ENCODE results near the gene NCOR1.
A peak's percentile ranks its signal among the peaks of the same experiment; 100 is the strongest.
"Not testable (repeated sequence)": the region's sequence is repeated elsewhere in the genome, so short reads cannot be mapped to it uniquely, and the experiment has no call there.

Gene NCOR1

GRCh38 chr17:16204763-16205162 is 10.6 kb downstream of the NCOR1 start:
- DNase-seq (ENCODE audit: low spot score in 2 of 2); ATAC-seq (replicated peaks; ENCODE audit: extremely low read depth, poor library complexity, severe bottlenecking); H3K9me3 Mint-ChIP-seq; H3K27me3 Mint-ChIP-seq; H3K4me3 Mint-ChIP-seq; H3K36me3 Mint-ChIP-seq (ENCODE audit: insufficient read depth): not testable (repeated sequence)
- Mint-ChIP-seq H3K4me1 (peaks cover 52% of the 10 kb centered on the region), H3K27ac (ENCODE audit: low read depth) (peak overlapping the region; percentile 87)

GRCh38 chr17:16202554-16203500 is 12.5 kb downstream of the NCOR1 start:
- ATAC-seq (replicated peaks; ENCODE audit: extremely low read depth, poor library complexity, severe bottlenecking); H3K9me3 Mint-ChIP-seq; DNase-seq (ENCODE audit: low spot score in 2 of 2); H3K27me3 Mint-ChIP-seq; H3K4me3 Mint-ChIP-seq; H3K36me3 Mint-ChIP-seq (ENCODE audit: insufficient read depth): not testable (repeated sequence)
- H3K27ac Mint-ChIP-seq (ENCODE audit: low read depth), result peak overlapping the region; percentile 80
- peaks cover 60% of the 10 kb centered on the region for H3K4me1 Mint-ChIP-seq

GRCh38 chr17:16201693-16202131 is 13.6 kb downstream of the NCOR1 start:
- not testable (repeated sequence) for ATAC-seq (replicated peaks; ENCODE audit: extremely low read depth, poor library complexity, severe bottlenecking); H3K9me3 Mint-ChIP-seq; H3K27ac Mint-ChIP-seq (ENCODE audit: low read depth); DNase-seq (ENCODE audit: low spot score in 2 of 2); H3K27me3 Mint-ChIP-seq; H3K4me3 Mint-ChIP-seq
- Mint-ChIP-seq H3K36me3 (ENCODE audit: insufficient read depth) (peaks cover 10% of the 10 kb centered on the region), H3K4me1 (peaks cover 53% of the 10 kb centered on the region)

DNA sequence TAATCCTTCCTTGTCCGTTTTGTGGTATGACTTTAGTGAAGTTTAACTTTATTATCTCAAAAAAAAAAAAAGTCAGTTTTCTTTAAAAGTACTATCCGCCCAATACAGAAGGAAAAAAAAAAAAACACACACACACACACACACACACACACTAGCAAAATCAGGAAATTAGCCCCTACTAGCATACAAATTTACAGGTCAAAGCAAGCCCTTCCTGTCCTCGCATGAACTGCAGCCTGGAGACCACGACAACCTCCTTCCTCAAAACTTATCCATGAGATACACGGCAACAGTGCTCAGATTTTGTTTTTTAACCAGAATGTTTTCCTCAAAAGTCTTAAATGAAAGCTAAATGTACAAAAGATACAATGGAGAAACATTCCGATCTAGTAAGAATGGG is 16.2 kb downstream of the NCOR1 start:
- H3K27ac Mint-ChIP-seq (ENCODE audit: low read depth), result peak overlapping the region; percentile 84
- H3K36me3 Mint-ChIP-seq (ENCODE audit: insufficient read depth), result peaks cover 17% of the 10 kb centered on the region
- no peak overlapping the region for H3K4me3 Mint-ChIP-seq
- H3K9me3 Mint-ChIP-seq, result no peaks in the 10 kb centered on the region
- DNase-seq (ENCODE audit: low spot score in 2 of 2), result no peak
- no peaks in the 10 kb centered on the region for H3K27me3 Mint-ChIP-seq
- H3K4me1 Mint-ChIP-seq, result peaks cover 47% of the 10 kb centered on the region
- no peak for ATAC-seq (replicated peaks; ENCODE audit: extremely low read depth, poor library complexity, severe bottlenecking)

GRCh38 chr17:16197276-16197675 is 18.1 kb downstream of the NCOR1 start:
- Mint-ChIP-seq H3K4me1 (peaks cover 50% of the 10 kb centered on the region), H3K4me3 (no peak overlapping the region), H3K9me3 (no peaks in the 10 kb centered on the region), H3K27me3 (no peaks in the 10 kb centered on the region), H3K27ac (ENCODE audit: low read depth) (no peak overlapping the region), H3K36me3 (ENCODE audit: insufficient read depth) (peaks cover 29% of the 10 kb centered on the region)
- no peak for ATAC-seq (replicated peaks; ENCODE audit: extremely low read depth, poor library complexity, severe bottlenecking)
- DNase-seq (ENCODE audit: low spot score in 2 of 2), result no peak

DNA sequence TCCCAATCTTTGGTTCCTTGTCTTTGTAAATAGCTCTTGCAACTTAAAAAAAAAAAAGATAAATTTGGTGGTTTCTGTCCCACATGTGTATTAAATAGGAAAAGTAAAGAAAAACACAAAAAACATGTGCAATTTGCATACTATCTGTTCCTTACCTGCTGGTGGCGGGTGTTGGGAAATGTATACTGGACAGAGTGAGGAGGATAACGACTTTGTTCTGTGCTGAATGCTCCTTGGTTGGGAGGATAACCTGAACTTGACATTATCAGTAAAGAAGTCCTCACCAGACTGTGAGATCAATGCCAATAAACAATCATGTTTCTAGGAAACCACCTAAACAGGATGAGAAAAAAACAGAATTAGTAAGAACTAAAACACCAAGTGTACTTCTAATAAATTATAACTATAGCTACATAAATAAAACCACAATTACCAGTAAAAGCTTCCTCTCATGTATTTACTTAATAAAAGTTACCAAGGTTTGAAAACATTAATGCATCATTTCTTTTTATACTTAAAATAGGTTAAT is 21.0 kb downstream of the NCOR1 start:
- ATAC-seq (replicated peaks; ENCODE audit: extremely low read depth, poor library complexity, severe bottlenecking); H3K9me3 Mint-ChIP-seq; DNase-seq (ENCODE audit: low spot score in 2 of 2); H3K4me3 Mint-ChIP-seq; H3K27me3 Mint-ChIP-seq: not testable (repeated sequence)
- Mint-ChIP-seq H3K27ac (ENCODE audit: low read depth) (peak overlapping the region; percentile 95), H3K4me1 (peaks cover 40% of the 10 kb centered on the region), H3K36me3 (ENCODE audit: insufficient read depth) (peaks cover 40% of the 10 kb centered on the region)

DNA sequence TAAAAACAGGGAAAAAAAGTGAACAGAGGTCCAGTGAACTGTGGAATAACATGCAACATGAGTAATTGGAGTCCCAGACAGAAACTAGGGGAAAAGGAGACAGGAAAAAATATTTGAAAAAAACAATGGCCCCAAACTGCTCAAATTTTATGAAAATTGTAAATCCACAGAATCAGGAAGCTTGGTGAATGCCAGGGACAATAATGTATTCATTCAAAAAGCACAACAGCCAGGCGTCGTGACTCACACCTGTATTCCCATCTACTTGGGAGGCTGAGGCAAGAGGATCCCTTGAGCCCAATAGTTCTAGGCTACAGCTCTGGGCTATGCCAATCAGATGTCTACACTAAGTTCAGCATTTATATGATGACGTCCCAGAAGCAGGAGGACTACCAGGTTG is 23.7 kb downstream of the NCOR1 start:
- Mint-ChIP-seq H3K27ac (ENCODE audit: low read depth) (peak overlapping the region; percentile 85), H3K27me3 (no peaks in the 10 kb centered on the region), H3K4me3 (no peak overlapping the region), H3K4me1 (peaks cover 36% of the 10 kb centered on the region), H3K36me3 (ENCODE audit: insufficient read depth) (peaks cover 51% of the 10 kb centered on the region), H3K9me3 (no peaks in the 10 kb centered on the region)
- ATAC-seq (replicated peaks; ENCODE audit: extremely low read depth, poor library complexity, severe bottlenecking), result no peak
- DNase-seq (ENCODE audit: low spot score in 2 of 2), result no peak

DNA sequence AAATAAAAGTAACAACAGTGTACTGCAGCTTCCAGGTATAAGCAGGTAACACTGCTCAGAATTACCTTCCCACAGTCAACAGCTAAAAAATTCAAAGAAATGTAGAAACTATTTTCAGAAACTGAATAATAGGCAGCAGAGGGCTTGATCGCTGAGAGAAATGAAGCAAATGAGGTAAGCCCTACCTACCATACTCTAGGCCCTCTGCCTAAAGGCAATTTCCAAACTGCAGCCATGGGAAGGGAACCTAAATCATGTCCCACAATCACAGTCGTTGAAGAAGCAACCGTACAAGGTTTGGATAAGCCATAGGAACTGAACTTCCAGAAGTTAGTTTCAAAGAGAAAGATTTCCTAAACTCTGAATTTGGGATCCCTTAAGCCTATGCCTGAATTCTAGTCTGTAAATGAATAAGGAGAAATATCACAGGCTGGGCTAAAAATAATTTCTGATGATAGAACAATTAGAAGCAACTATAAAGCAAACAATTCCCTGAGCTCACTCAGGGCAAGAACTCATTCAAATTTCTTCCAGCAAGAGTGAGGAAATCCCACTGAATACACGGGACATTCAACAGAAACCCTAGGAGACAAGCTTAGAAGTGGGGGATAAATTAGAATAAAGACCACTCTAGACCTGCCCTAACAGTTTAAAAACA is 24.5 kb downstream of the NCOR1 start:
- Mint-ChIP-seq H3K27ac (ENCODE audit: low read depth) (peak overlapping the region; percentile 85), H3K4me1 (peaks cover 39% of the 10 kb centered on the region), H3K36me3 (ENCODE audit: insufficient read depth) (peaks cover 52% of the 10 kb centered on the region), H3K27me3 (no peaks in the 10 kb centered on the region), H3K9me3 (no peaks in the 10 kb centered on the region), H3K4me3 (no peak overlapping the region)
- DNase-seq (ENCODE audit: low spot score in 2 of 2) (no peak), ATAC-seq (replicated peaks; ENCODE audit: extremely low read depth, poor library complexity, severe bottlenecking) (no peak)

DNA sequence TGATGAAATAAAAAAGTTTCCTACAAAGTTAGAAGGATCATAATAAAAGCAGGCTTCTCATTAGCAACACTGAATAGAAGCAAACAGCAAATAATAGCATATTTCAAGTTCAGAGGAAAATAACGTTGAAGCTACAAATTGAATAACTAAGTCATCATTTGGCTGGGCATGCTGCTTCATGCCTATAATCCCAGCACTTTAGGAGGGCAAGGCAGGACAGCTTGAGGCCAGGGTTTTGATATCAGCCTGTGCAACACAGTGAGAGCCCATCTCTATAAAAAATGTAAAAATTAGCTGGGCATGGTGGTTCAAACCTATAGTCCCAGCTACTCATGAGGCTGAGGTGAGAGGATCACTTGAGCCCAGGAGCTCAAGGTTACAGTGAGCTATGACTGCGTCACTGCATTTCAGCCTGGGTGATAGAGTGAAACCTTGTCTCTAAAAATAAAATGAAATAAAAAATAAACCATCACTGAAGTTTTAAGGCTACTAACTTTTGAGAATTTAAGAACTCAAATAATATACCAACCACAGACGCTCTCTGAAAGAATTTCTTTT is 25.5 kb downstream of the NCOR1 start:
- Mint-ChIP-seq H3K27ac (ENCODE audit: low read depth) (peak overlapping the region; percentile 53), H3K4me3 (no peak overlapping the region), H3K27me3 (no peaks in the 10 kb centered on the region), H3K9me3 (no peaks in the 10 kb centered on the region), H3K36me3 (ENCODE audit: insufficient read depth) (peaks cover 59% of the 10 kb centered on the region), H3K4me1 (peaks cover 39% of the 10 kb centered on the region)
- ATAC-seq (replicated peaks; ENCODE audit: extremely low read depth, poor library complexity, severe bottlenecking) (no peak), DNase-seq (ENCODE audit: low spot score in 2 of 2) (no peak)

DNA sequence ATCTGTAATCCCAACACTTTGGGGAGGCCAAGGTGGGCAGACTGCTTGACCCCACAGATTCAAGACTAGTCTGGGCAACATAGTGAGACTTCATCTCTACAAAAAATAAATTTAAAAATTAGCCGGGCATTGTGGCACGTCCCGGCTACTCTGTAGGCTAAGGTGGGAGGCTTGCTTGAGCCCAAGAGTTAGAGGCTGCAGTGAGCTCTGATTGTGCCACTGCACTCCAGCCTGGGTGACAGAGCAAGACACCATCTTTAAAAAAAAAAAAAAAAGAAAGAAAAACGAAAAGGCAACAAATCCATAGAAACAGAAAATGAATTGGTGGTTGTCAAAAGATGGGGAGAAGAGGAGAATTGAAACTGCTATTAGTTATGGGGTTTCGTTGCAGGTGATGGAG is 27.7 kb downstream of the NCOR1 start:
- Mint-ChIP-seq H3K27ac (ENCODE audit: low read depth) (no peak overlapping the region), H3K36me3 (ENCODE audit: insufficient read depth) (peaks cover 49% of the 10 kb centered on the region), H3K4me3 (no peak overlapping the region), H3K27me3 (no peaks in the 10 kb centered on the region), H3K9me3 (no peaks in the 10 kb centered on the region), H3K4me1 (peaks cover 40% of the 10 kb centered on the region)
- no peak for ATAC-seq (replicated peaks; ENCODE audit: extremely low read depth, poor library complexity, severe bottlenecking)
- no peak for DNase-seq (ENCODE audit: low spot score in 2 of 2)

DNA sequence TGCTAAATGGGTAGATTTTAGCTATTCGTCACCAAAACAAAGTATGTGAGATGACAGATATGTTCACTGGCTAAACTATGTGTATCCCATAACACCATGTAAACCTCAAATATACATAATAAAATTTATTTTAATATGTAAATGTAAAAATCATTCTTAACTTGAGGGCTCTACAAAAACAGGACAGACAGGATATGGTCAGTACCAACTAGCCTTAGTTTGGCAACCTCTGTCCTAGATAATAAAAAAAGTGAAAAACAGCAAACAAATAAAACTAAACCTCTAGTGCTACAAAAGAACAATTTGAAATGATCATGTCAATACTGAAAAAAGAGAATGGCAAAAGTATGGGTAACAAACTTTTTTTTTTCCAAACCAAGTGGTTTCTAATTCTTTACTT is 33.8 kb downstream of the NCOR1 start:
- H3K27ac Mint-ChIP-seq (ENCODE audit: low read depth), result peak overlapping the region; percentile 58
- no peaks in the 10 kb centered on the region for H3K9me3 Mint-ChIP-seq
- H3K4me3 Mint-ChIP-seq, result no peak overlapping the region
- peaks cover 53% of the 10 kb centered on the region for H3K4me1 Mint-ChIP-seq
- no peak for ATAC-seq (replicated peaks; ENCODE audit: extremely low read depth, poor library complexity, severe bottlenecking)
- H3K36me3 Mint-ChIP-seq (ENCODE audit: insufficient read depth), result peaks cover 36% of the 10 kb centered on the region
- no peak for DNase-seq (ENCODE audit: low spot score in 2 of 2)
- H3K27me3 Mint-ChIP-seq, result no peaks in the 10 kb centered on the region

GRCh38 chr17:16178836-16179235 is 36.5 kb downstream of the NCOR1 start:
- Mint-ChIP-seq H3K36me3 (ENCODE audit: insufficient read depth) (peaks cover 20% of the 10 kb centered on the region), H3K27me3 (no peaks in the 10 kb centered on the region)

More at GRCh38 chr17:16178836-16179235, 36.5 kb downstream of the NCOR1 start:
- H3K9me3 Mint-ChIP-seq, result no peaks in the 10 kb centered on the region
- no peak overlapping the region for H3K4me3 Mint-ChIP-seq
- peaks cover 37% of the 10 kb centered on the region for H3K4me1 Mint-ChIP-seq
- H3K27ac Mint-ChIP-seq (ENCODE audit: low read depth), result no peak overlapping the region
- DNase-seq (ENCODE audit: low spot score in 2 of 2) (no peak), ATAC-seq (replicated peaks; ENCODE audit: extremely low read depth, poor library complexity, severe bottlenecking) (no peak)
